ENCODE results near the gene PRXL2C. TPM values are rescaled to one million over a fixed set of nuclear protein-coding genes. Genes with fewer than 3 reads are reported as not detected.

Gene PRXL2C
- total RNA-seq, 5 donors from 2014 or later (not counting 1 experiment from before 2014, with no cell fraction given) = 9.3 to 17.0 (median 11.2) TPM

DNA sequence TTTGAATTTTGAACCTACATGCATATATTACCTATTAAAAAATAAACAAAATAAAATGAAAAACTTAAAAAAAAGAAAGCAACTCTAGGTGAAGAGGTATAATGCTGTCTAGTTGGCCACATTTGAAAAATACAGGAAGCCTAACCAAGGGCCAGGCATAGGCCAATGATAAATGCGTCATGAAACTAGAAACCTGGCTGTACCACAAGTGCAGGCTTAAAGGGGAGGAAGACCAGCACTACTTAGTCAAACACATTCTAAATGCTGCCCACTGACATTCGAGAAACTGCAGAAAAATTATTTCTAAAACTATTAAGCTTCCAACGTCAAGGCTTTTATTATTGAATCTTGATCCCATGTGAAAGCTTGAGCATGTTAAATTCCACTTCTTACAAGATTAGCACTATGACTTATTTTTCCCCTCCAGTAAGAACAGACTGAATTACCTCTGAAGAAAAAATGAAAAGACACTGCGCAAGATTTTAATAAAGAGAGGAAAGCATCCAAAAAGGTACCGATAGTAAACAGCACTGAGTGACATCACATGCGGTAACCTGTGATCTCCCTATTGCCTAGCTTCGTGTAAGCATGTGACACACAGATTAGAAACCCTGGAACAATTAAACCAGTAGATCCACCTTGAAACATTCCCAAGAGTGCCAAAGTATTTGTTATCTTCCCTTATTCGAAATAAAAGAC, 51.7 kb downstream of the PRXL2C start:
- Histone ChIP-seq H3K4me1 (ENCODE audit: control insufficient read depth in 1 of 2, extremely low read depth in 1 of 2, insufficient read depth in 2 of 2, low read length in 2 of 2) (no peaks in the 10 kb centered on the region), H3K9me3 (no peaks in the 10 kb centered on the region), H3K4me3 (ENCODE audit: control insufficient read depth in 1 of 2, extremely low read depth in 1 of 2, low read length in 1 of 2) (no peak overlapping the region), H3K36me3 (ENCODE audit: control insufficient read depth in 2 of 2, extremely low read depth in 1 of 2, insufficient read depth in 1 of 2, low read length in 1 of 2) (no peaks in the 10 kb centered on the region), H3K27me3 (replicated peaks in 1 of 2; ENCODE audit: control insufficient read depth in 2 of 2, extremely low read depth in 1 of 2, insufficient read depth in 2 of 2, low read length in 1 of 2) (peaks cover 0 to 10% of the 10 kb centered on the region in 2 experiments), H3K27ac (ENCODE audit: low read length) (no peak overlapping the region)
- Mint-ChIP-seq H3K9me3 (no peaks in the 10 kb centered on the region), H3K36me3 (no peaks in the 10 kb centered on the region), H3K4me1 (no peaks in the 10 kb centered on the region), H3K4me3 (no peak overlapping the region), H3K27me3 (peaks cover 8 to 11% of the 10 kb centered on the region in 2 donors), H3K27ac (no peak overlapping the region)
- WGBS (ENCODE audit: insufficient coverage) = 91% methylated on average over 7 of the region's 8 CpGs
- no peak for DNase-seq
- ChIA-PET POLR2A (no interaction called here), CTCF (no interaction called here)
- no peak for ATAC-seq (replicated peaks in 1 of 4)

DNA sequence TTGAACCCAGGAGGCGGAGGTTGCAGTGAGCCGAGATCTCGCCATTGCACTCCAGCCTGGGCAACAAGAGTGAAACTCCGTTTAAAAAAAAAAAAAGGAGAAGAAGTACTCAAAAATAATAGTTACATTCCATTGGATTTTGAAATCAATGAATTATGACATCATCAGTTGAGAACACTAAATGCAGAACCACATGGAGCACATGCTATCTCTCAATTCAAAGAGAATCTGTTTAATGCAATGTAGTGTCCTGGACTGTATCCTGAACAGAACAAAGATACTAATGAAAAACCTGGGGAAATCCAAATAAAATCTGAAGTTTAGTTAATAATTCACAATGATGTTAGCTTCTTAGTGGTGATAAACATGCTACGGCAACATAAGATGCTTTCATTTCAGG, 55.8 kb downstream of the PRXL2C start:
- H3K9me3 Mint-ChIP-seq = no peaks in the 10 kb centered on the region
- no peaks in the 10 kb centered on the region for H3K36me3 ChIP-seq (ENCODE audit: control insufficient read depth in 2 of 2, extremely low read depth in 1 of 2, insufficient read depth in 1 of 2, low read length in 1 of 2)
- 100% methylated on average over 1 of the region's 5 CpGs for WGBS (ENCODE audit: insufficient coverage)
- POLR2A ChIA-PET = interaction anchor here in 1 of 2 donors (0.7 kb wide), 1 partner anchor 746 kb away, joined by 3 read pairs; no protein-coding TSS in a partner anchor
- peaks cover 0 to 3% of the 10 kb centered on the region in 2 experiments for H3K27me3 ChIP-seq (replicated peaks in 1 of 2; ENCODE audit: control insufficient read depth in 2 of 2, extremely low read depth in 1 of 2, insufficient read depth in 2 of 2, low read length in 1 of 2)
- peaks cover 0 to 5% of the 10 kb centered on the region in 2 donors for H3K27me3 Mint-ChIP-seq
- no peaks in the 10 kb centered on the region for H3K4me1 ChIP-seq (ENCODE audit: control insufficient read depth in 1 of 2, extremely low read depth in 1 of 2, insufficient read depth in 2 of 2, low read length in 2 of 2)
- no peak overlapping the region for H3K4me3 Mint-ChIP-seq
- H3K27ac ChIP-seq (ENCODE audit: low read length) = no peak overlapping the region
- CTCF ChIA-PET = interaction anchor here in 1 of 2 donors (0.6 kb wide), 1 partner anchor 1357 kb away, joined by 3 read pairs; no protein-coding TSS in a partner anchor
- no peak overlapping the region for H3K4me3 ChIP-seq (ENCODE audit: control insufficient read depth in 1 of 2, extremely low read depth in 1 of 2, low read length in 1 of 2)
- no peak overlapping the region for H3K27ac Mint-ChIP-seq
- H3K36me3 Mint-ChIP-seq = no peaks in the 10 kb centered on the region
- H3K4me1 Mint-ChIP-seq = no peaks in the 10 kb centered on the region
- no peak for DNase-seq
- H3K9me3 ChIP-seq = no peaks in the 10 kb centered on the region
- no peak for ATAC-seq (replicated peaks in 1 of 4)

GRCh38 chr9:96596601-96597111, 58.5 kb downstream of the PRXL2C start:
- Mint-ChIP-seq H3K36me3 (no peaks in the 10 kb centered on the region), H3K27me3 (peaks cover 4 to 16% of the 10 kb centered on the region in 2 donors)
- no peak for DNase-seq

More at GRCh38 chr9:96596601-96597111, 58.5 kb downstream of the PRXL2C start:
- POLR2A ChIA-PET = no interaction called here
- H3K9me3 ChIP-seq = no peaks in the 10 kb centered on the region
- H3K27ac ChIP-seq (ENCODE audit: low read length) = no peak overlapping the region
- peaks cover 0 to 17% of the 10 kb centered on the region in 2 experiments for H3K27me3 ChIP-seq (replicated peaks in 1 of 2; ENCODE audit: control insufficient read depth in 2 of 2, extremely low read depth in 1 of 2, insufficient read depth in 2 of 2, low read length in 1 of 2)
- no peak overlapping the region for H3K4me3 ChIP-seq (ENCODE audit: control insufficient read depth in 1 of 2, extremely low read depth in 1 of 2, low read length in 1 of 2)
- no CpG with 5 or more reads among the region's 5 CpGs for WGBS (ENCODE audit: insufficient coverage)
- Mint-ChIP-seq H3K9me3 (no peaks in the 10 kb centered on the region), H3K4me1 (no peaks in the 10 kb centered on the region), H3K27ac (no peak overlapping the region), H3K4me3 (no peak overlapping the region)
- no peak for ATAC-seq (replicated peaks in 1 of 4)
- CTCF ChIA-PET = no interaction called here
- H3K4me1 ChIP-seq (ENCODE audit: control insufficient read depth in 1 of 2, extremely low read depth in 1 of 2, insufficient read depth in 2 of 2, low read length in 2 of 2) = no peaks in the 10 kb centered on the region
- H3K36me3 ChIP-seq (ENCODE audit: control insufficient read depth in 2 of 2, extremely low read depth in 1 of 2, insufficient read depth in 1 of 2, low read length in 1 of 2) = no peaks in the 10 kb centered on the region

Other genes with a start within 250 kb of the PRXL2C start
- gene ZNF367, start 236.9 kb downstream of the PRXL2C start, total RNA-seq = 1 to 10 TPM; 3.7 to 6.2 (median 5.8) TPM
- gene HABP4, start 205.1 kb downstream of the PRXL2C start, total RNA-seq = 10 to 100 TPM; 18.2 to 30.8 (median 25.3) TPM
- 10 to 100 TPM in 1 of 5 donors, 1 to 10 TPM in 4; 4.8 to 11.9 (median 7.2) TPM for gene CDC14B, start 35.5 kb downstream of the PRXL2C start, total RNA-seq
- 10 to 100 TPM; 10.3 to 24.8 (median 22.1) TPM for gene ZNF510, start 122.8 kb upstream of the PRXL2C start, total RNA-seq
- gene ZNF782, start 199.2 kb upstream of the PRXL2C start, total RNA-seq = 10 to 100 TPM in 2 of 5 donors, 1 to 10 TPM in 3; 8.8 to 16.2 (median 9.5) TPM

All from T-cell (primary cell).